KMS-11 (cell line): ENCODE measurements around the gene TP53TG3F.
"Not testable (repeated sequence)": the region's sequence is repeated elsewhere in the genome, so short reads cannot be mapped to it uniquely, and the experiment has no call there.

Experiments used
- H2AFZ ChIP-seq: fragments of 200-600 bp; sonication (generic); 2 replicates; pipeline ENCODE4 v1.6.1; 2016; ENCODE audit warnings: antibody characterized with exemption, mixed run types, low read depth
- H3K27ac ChIP-seq: fragments of 200-600 bp; sonication (generic); 2 replicates; pipeline ENCODE4 v1.6.1; 2016; ENCODE audit warnings: mild to moderate bottlenecking, mixed run types
- H3K27me3 ChIP-seq: fragments of 200-600 bp; sonication (generic); 2 replicates; pipeline ENCODE4 v1.6.1; 2017; ENCODE audit warnings: mild to moderate bottlenecking, low read depth, mixed run types, moderate library complexity; ENCODE audit not compliant: insufficient read depth
- H3K36me3 ChIP-seq: fragments of 200-600 bp; sonication (generic); 2 replicates; pipeline ENCODE4 v1.6.1; 2017; ENCODE audit warnings: mild to moderate bottlenecking, mixed run types; ENCODE audit not compliant: insufficient read depth
- H3K4me1 ChIP-seq: fragments of 200-600 bp; sonication (generic); 2 replicates; pipeline ENCODE4 v1.6.1; 2016; ENCODE audit warnings: mild to moderate bottlenecking, low read depth, mixed run types; ENCODE audit not compliant: poor library complexity, severe bottlenecking
- H3K4me2 ChIP-seq: fragments of 200-600 bp; sonication (generic); 2 replicates; pipeline ENCODE4 v1.7.0; 2016; ENCODE audit warnings: mild to moderate bottlenecking, mixed run types
- H3K4me3 ChIP-seq: fragments of 200-600 bp; sonication (generic); IDR thresholded peaks from 2 replicates; pipeline ENCODE4 v1.6.1; 2017; ENCODE audit warnings: low read depth, low read length, mixed read lengths; ENCODE audit not compliant: insufficient read depth
- H3K79me2 ChIP-seq: fragments of 200-600 bp; sonication (generic); 2 replicates; pipeline ENCODE4 v1.6.1; 2016; ENCODE audit warnings: low read depth, mixed run types; ENCODE audit not compliant: insufficient read depth
- H3K9ac ChIP-seq: fragments of 200-600 bp; sonication (generic); 2 replicates; pipeline ENCODE4 v1.6.1; 2016; ENCODE audit warnings: mild to moderate bottlenecking, mixed run types
- H4K20me1 ChIP-seq: fragments of 200-600 bp; sonication (generic); 2 replicates; pipeline ENCODE4 v1.6.1; 2016; ENCODE audit warnings: mild to moderate bottlenecking, mixed run types; ENCODE audit not compliant: insufficient read depth

Gene TP53TG3F, protein sequence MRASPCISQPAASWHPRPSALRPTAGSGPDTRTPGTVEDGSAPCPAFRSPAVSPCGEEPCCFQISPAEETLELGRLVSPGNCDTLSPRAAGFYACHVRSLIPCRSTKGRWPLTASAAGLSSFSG

GRCh38 chr16:33459312-33459711 lies at the start of gene TP53TG3F:
Gene TP53TG3F, plus strand, starts transcription at chr16:33459612. Its CDS starts 68 bp downstream, at chr16:33459680.
- not testable (repeated sequence) for H3K27me3 ChIP-seq, H3K79me2 ChIP-seq

DNA sequence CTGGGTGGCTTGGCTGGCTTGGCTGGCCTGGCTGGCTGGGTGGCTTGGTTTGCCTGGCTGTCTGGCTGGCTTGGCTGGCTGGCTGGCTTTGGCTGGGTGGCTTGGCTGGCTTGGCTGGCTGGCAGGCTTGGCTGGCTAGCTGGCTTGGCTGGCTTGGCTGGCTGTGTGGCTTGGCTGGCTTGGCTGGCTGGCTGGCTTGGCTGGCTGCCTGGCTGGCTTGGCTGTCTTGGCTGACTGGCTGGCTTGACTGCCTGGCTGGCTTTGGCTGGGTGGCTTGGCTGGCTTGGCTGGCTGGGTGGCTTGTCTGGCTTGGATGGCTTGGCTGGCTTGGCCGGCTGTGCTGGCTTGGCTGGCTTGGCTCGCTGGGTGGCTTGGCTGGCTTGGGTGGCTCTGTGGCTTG lies 32.2 kb downstream of the TP53TG3F start:
- H3K27ac ChIP-seq, H3K4me1 ChIP-seq, H3K79me2 ChIP-seq, H3K4me3 ChIP-seq, H3K4me2 ChIP-seq, H3K9ac ChIP-seq, H2AFZ ChIP-seq, H4K20me1 ChIP-seq, H3K27me3 ChIP-seq, H3K36me3 ChIP-seq: not testable (repeated sequence)

More at GRCh38 chr16:33459312-33459711, at the start of gene TP53TG3F:
- H3K4me2 ChIP-seq, H3K27ac ChIP-seq, H3K4me1 ChIP-seq, H3K4me3 ChIP-seq, H4K20me1 ChIP-seq, H3K36me3 ChIP-seq, H3K9ac ChIP-seq, H2AFZ ChIP-seq: not testable (repeated sequence)

GRCh38 chr16:33507231-33507630 lies 47.8 kb downstream of the TP53TG3F start:
- not testable (repeated sequence) for H3K79me2 ChIP-seq, H3K4me2 ChIP-seq, H2AFZ ChIP-seq, H3K4me3 ChIP-seq, H3K27me3 ChIP-seq, H3K9ac ChIP-seq, H3K27ac ChIP-seq, H3K36me3 ChIP-seq, H4K20me1 ChIP-seq, H3K4me1 ChIP-seq

DNA sequence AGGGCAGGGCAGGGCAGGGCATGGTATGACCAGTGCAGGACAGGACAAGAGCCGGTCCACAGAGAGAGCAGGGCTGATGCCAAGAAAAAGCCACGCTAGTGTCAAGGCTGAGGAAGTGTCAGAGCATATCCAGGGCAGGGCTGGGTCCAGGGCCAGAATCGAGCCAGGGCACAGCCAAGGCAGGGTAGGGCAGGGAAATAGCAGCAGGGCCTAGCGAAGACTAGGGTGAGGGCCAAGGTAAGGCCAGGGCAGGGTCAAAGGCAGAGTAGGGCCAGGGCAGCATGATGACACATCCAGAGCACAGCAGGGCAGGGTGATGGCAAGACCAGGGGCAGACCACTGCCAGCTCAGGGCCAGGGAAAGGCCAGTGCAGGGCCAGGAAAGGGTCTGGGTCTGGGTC lies 49.7 kb downstream of the TP53TG3F start:
- not testable (repeated sequence) for H4K20me1 ChIP-seq, H3K27ac ChIP-seq, H2AFZ ChIP-seq, H3K79me2 ChIP-seq, H3K4me2 ChIP-seq, H3K36me3 ChIP-seq, H3K4me1 ChIP-seq, H3K4me3 ChIP-seq, H3K27me3 ChIP-seq, H3K9ac ChIP-seq

GRCh38 chr16:33509906-33510305 lies 50.5 kb downstream of the TP53TG3F start:
- H3K27ac ChIP-seq, H4K20me1 ChIP-seq, H3K27me3 ChIP-seq, H3K4me1 ChIP-seq, H3K36me3 ChIP-seq, H3K4me2 ChIP-seq, H2AFZ ChIP-seq, H3K9ac ChIP-seq, H3K79me2 ChIP-seq, H3K4me3 ChIP-seq: not testable (repeated sequence)
